HUES48 (cell line): Measurements from ENCODE around the gene ATPAF2.

ENCODE experiments used
- H3K27ac ChIP-seq: one replicate; pipeline ENCODE4 v1.7.0; 2013; ENCODE audit warnings: low read depth, low read length, inconsistent platforms
- H3K27me3 ChIP-seq: 2 replicates; pipeline ENCODE4 v1.6.1; 2013; ENCODE audit warnings: mild to moderate bottlenecking, low read length; ENCODE audit not compliant: control insufficient read depth, insufficient read depth
- H3K36me3 ChIP-seq: 2 replicates; pipeline ENCODE4 v1.6.1; 2013; ENCODE audit warnings: low read length; ENCODE audit not compliant: control insufficient read depth, insufficient read depth
- H3K4me1 ChIP-seq: 2 replicates; pipeline ENCODE4 v1.6.1; 2013; ENCODE audit warnings: mild to moderate bottlenecking, low read length; ENCODE audit not compliant: control insufficient read depth, insufficient read depth
- H3K4me3 ChIP-seq: 2 replicates; pipeline ENCODE4 v1.5.1; 2013; ENCODE audit warnings: mild to moderate bottlenecking, low read depth, low read length
- H3K9ac ChIP-seq: 2 replicates; pipeline ENCODE4 v1.6.1; 2013; ENCODE audit warnings: mild to moderate bottlenecking, low read depth, low read length, moderate library complexity
- H3K9me3 ChIP-seq: 2 replicates; pipeline ENCODE4 v1.6.1; 2013; ENCODE audit warnings: low read length; ENCODE audit not compliant: control insufficient read depth, insufficient read depth

The ATPAF2 gene

GRCh38 chr17:17985555-17985954 is 53.4 kb downstream of the ATPAF2 start:
- Histone ChIP-seq H3K4me1 (no peaks in the 10 kb centered on the region), H3K9ac (no peak overlapping the region), H3K36me3 (no peaks in the 10 kb centered on the region), H3K27ac (no peak overlapping the region), H3K9me3 (no peaks in the 10 kb centered on the region), H3K4me3 (no peak overlapping the region), H3K27me3 (no peaks in the 10 kb centered on the region)

GRCh38 chr17:17985153-17985552 is 53.8 kb downstream of the ATPAF2 start:
- no peaks in the 10 kb centered on the region for H3K27me3 ChIP-seq
- no peak overlapping the region for H3K9ac ChIP-seq

GRCh38 chr17:17983776-17984175 is 55.2 kb downstream of the ATPAF2 start:
- Histone ChIP-seq H3K9ac (no peak overlapping the region), H3K4me1 (no peaks in the 10 kb centered on the region), H3K27me3 (no peaks in the 10 kb centered on the region), H3K4me3 (no peak overlapping the region), H3K27ac (no peak overlapping the region), H3K36me3 (no peaks in the 10 kb centered on the region), H3K9me3 (no peaks in the 10 kb centered on the region)

More at GRCh38 chr17:17985153-17985552, 53.8 kb downstream of the ATPAF2 start:
- H3K9me3 ChIP-seq = no peaks in the 10 kb centered on the region
- no peak overlapping the region for H3K4me3 ChIP-seq
- no peaks in the 10 kb centered on the region for H3K36me3 ChIP-seq
- no peaks in the 10 kb centered on the region for H3K4me1 ChIP-seq
- H3K27ac ChIP-seq = no peak overlapping the region

GRCh38 chr17:17983376-17983775 is 55.6 kb downstream of the ATPAF2 start:
- no peaks in the 10 kb centered on the region for H3K36me3 ChIP-seq
- H3K9me3 ChIP-seq = no peaks in the 10 kb centered on the region
- H3K4me3 ChIP-seq = no peak overlapping the region
- H3K27me3 ChIP-seq = no peaks in the 10 kb centered on the region
- H3K27ac ChIP-seq = no peak overlapping the region
- no peaks in the 10 kb centered on the region for H3K4me1 ChIP-seq
- no peak overlapping the region for H3K9ac ChIP-seq

GRCh38 chr17:17982801-17983200 is 56.2 kb downstream of the ATPAF2 start:
- Histone ChIP-seq H3K4me1 (no peaks in the 10 kb centered on the region), H3K27ac (no peak overlapping the region), H3K9ac (no peak overlapping the region), H3K27me3 (no peaks in the 10 kb centered on the region), H3K36me3 (no peaks in the 10 kb centered on the region), H3K9me3 (no peaks in the 10 kb centered on the region), H3K4me3 (no peak overlapping the region)

DNA sequence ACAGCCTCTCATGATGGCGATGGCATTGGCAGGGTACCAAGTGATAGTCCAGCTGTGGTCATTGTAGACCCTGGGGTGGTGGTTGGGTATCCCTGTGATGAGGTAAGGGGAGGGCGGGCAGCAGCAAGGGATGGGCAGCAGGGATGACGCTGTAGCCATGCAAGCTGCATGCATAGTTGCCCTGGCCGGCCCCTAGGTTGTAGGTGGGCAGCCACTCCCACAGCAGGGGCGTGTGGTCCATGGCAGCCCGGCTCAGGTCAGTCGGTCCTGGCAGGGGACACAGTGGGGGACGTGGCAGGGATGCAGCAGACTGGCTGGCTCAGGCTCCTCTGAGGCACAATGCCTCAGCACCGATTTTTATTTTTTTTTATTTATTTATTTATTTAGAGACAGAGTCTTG is 57.6 kb downstream of the ATPAF2 start:
- Histone ChIP-seq H3K27ac (no peak overlapping the region), H3K9ac (no peak overlapping the region), H3K4me1 (no peaks in the 10 kb centered on the region), H3K4me3 (no peak overlapping the region), H3K27me3 (no peaks in the 10 kb centered on the region), H3K36me3 (no peaks in the 10 kb centered on the region), H3K9me3 (no peaks in the 10 kb centered on the region)

- H3K27ac ChIP-seq = no peak overlapping the region
- no peaks in the 10 kb centered on the region for H3K36me3 ChIP-seq
- no peaks in the 10 kb centered on the region for H3K27me3 ChIP-seq
- H3K9me3 ChIP-seq = no peaks in the 10 kb centered on the region
- H3K9ac ChIP-seq = no peak overlapping the region
- H3K4me1 ChIP-seq = no peaks in the 10 kb centered on the region
- no peak overlapping the region for H3K4me3 ChIP-seq
Observed at GRCh38 chr17:17979778-17980177, 59.2 kb downstream of the ATPAF2 start.

DNA sequence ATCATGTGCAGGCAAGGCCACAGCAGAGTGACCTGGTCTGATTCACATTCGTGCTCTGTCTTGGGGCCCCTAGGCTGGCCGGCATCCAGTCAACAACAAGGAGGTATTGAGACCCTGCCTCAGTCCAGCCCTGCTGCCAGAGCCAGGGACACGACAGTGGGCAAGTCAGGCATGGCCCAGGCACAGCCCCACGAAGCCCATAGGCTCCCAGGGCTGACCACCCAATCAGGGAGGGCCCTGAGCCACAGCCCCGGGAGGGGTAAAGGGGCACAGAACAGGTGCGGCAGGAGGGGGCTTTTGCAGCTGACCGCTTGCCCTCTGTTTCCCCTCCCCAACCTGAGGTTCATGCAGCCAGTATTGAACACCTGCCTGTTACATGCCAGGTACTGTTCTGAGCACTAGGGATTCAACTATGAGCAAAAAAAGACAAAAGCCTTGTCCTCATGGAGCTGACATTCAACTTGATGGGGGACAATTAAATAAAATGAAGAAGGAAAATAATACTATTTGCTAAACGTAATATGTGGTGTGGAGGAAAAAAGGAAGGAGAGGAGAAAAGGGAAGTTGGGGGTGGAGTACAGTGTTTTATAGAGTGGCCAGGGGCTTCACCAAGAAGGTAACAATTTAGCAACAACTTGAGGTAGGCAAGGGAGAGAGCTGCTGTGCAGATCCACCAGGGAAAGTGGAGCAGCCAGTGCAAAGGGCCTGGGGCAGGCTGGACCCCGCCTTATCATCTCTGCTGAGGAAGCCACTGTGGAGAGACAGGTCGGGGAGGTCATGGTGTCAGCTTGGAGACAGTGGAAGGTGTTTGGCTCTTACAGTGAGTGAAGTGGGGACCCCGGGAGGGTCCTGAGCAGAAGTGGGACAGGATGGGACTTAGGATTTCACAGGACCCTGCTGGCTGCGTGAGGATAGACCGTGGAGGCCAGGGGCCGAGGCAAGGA is 60.2 kb downstream of the ATPAF2 start:
- Histone ChIP-seq H3K4me3 (no peak overlapping the region), H3K36me3 (no peaks in the 10 kb centered on the region), H3K9me3 (no peaks in the 10 kb centered on the region), H3K9ac (no peak overlapping the region), H3K27me3 (no peaks in the 10 kb centered on the region), H3K27ac (no peak overlapping the region), H3K4me1 (no peaks in the 10 kb centered on the region)

GRCh38 chr17:17976931-17977570 is 61.9 kb downstream of the ATPAF2 start:
- Histone ChIP-seq H3K9me3 (no peaks in the 10 kb centered on the region), H3K36me3 (no peaks in the 10 kb centered on the region), H3K4me1 (no peaks in the 10 kb centered on the region), H3K9ac (no peak overlapping the region), H3K4me3 (no peak overlapping the region), H3K27ac (no peak overlapping the region), H3K27me3 (no peaks in the 10 kb centered on the region)

- no peaks in the 10 kb centered on the region for H3K9me3 ChIP-seq
Observed at GRCh38 chr17:17975436-17975835, 63.5 kb downstream of the ATPAF2 start.

DNA sequence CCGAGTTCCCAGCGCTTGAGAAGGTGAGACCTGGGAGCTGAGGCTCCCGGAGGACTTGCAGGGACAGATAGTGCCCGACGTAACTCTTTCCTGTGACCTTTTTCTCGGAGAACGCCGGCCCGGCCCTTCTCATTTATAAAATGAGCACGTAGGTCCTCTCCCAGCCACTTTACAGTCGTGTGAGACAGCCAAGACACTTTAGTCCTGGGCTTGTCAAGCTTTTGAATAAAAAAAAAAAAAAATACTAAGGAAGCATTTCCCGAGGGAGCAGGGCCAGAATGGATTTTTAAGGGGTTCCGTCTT is 66.1 kb downstream of the ATPAF2 start:
- Histone ChIP-seq H3K27ac (no peak overlapping the region), H3K9ac (no peak overlapping the region), H3K4me3 (peak overlapping the region; percentile 71)

More at GRCh38 chr17:17975436-17975835, 63.5 kb downstream of the ATPAF2 start:
- no peaks in the 10 kb centered on the region for H3K36me3 ChIP-seq
- no peak overlapping the region for H3K4me3 ChIP-seq
- no peak overlapping the region for H3K27ac ChIP-seq
- no peak overlapping the region for H3K9ac ChIP-seq
- H3K27me3 ChIP-seq = no peaks in the 10 kb centered on the region
- H3K4me1 ChIP-seq = peaks cover 3% of the 10 kb centered on the region; the same call in 1 of the 2 replicates

More for the DNA sequence above, 66.1 kb downstream of the ATPAF2 start:
- Histone ChIP-seq H3K4me1 (peaks cover 3% of the 10 kb centered on the region; the same call in 1 of the 2 replicates), H3K36me3 (no peaks in the 10 kb centered on the region), H3K9me3 (no peaks in the 10 kb centered on the region), H3K27me3 (no peaks in the 10 kb centered on the region)
